ENCODE results near the gene PACRG.

- TF ChIP-seq CTCF (conservative IDR thresholded peaks at IDR 0.05 in 1 of 2, IDR thresholded peaks at IDR 0.05 in 1 of 2; ENCODE audit: extremely low read depth in 1 of 2, insufficient read depth in 1 of 2, low read depth in 1 of 2, low read length in 2 of 2) (no peak), EZH2 (IDR thresholded peaks at IDR 0.05; ENCODE audit: borderline replicate concordance, low read length) (no peak)
Observed at GRCh38 chr6:163148451-163149278, 420.9 kb downstream of the PACRG start.
